ENCODE data around the gene RPUSD1.
"Not testable (repeated sequence)": the region's sequence is repeated elsewhere in the genome, so short reads cannot be mapped to it uniquely, and the experiment has no call there.

The RPUSD1 gene

GRCh38 chr16:782258-782657 lies 5.9 kb downstream of the RPUSD1 start:
- no peak for DNase-seq

DNA sequence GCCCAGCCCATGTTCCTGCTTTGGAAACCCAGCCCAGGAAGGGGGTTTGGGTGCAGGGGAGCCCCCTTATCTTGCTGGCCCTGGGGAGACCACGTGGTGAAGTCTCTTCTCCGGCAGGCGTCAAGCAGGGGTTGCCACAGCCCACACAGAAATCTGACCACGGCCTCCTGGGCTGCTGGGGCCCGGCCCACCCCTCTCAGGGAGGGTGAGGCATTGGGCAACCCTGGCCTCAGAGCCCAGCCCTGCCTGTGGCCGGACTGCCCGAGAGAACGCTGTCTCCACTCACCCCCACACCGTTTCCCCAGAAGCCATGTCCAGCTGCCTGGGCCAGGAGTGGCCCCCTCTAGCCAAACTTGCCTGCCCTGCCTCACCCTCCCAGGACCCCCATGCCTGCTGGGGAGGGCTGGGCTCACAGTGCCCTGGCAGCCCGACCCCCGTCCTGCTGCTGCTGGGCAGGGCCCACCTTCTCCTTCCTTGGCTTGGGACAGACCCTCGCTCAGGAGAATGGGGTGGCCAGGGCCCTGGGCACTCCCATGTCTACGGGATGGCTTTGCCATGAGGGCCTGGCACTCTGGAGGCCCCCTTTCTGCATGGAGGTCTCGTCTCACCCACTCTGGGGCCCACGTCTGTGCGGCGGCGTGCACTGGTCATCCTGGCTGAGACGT lies 6.7 kb downstream of the RPUSD1 start:
- DNase-seq: no peak

DNA sequence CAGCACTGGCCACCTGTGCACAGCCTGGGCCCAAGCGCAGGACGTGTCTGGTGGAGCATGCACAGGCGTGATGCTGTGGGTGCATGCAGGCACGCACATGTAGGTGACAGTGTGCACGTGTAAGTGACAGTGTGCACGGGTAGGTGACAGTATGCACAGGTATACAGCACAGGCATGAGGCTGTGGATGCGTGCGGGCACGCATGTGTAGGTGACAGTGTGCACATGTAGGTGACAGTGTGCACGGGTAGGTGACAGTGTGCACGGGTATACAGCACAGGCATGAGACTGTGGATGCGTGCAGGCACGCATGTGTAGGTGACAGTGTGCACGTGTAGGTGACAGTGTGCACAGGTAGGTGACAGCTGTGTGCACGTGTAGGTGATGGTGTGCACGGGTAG lies 7.9 kb downstream of the RPUSD1 start:
- DNase-seq: no peak

DNA sequence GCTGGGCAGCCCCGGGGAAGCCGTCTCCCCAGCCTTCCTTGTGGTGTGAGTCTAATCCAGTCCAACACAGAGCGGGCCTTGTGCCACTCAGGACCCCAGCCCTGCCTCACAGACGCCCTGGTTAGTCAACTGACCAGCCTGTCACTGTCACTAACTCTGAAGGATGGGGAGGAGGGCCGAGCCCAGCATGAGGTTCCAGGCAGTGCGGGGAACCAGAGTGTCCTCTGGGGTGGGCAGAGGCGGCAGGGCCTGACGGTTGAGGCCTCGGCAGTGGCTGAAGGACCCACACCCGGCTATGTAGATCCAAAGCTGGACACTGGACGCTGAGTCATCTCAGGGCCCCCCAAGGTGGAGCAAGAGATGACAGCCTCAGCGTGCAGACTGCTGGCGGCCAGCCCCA lies 8.6 kb downstream of the RPUSD1 start:
- DNase-seq: no peak

DNA sequence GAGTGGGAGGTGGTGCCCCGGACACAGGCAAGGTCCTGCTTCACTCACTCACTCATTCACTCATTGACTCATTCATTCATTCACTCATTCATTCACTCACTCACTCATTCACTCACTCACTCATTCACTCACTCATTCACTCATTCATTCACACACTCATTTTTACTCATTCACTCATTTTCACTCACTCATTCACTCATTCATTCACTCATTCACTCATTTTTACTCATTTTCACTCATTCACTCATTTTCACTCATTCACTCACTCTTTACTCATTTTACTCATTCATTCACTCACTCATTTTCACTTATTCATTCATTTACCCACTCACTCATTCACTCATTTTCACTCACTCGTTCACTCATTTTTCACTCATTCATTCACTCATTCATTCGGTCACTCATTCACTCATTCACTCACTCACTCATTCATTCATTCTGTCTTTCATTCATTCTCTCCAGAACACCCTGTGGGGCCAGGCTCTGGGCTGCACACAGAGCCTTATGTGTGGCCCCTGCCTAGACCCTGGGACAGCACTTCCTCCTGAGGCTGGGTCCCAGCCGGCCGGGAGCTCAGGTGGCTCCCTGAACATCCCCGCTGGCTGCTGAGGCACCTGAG lies 9.2 kb downstream of the RPUSD1 start:
- DNase-seq: no peak

GRCh38 chr16:778447-778846 lies 9.7 kb downstream of the RPUSD1 start:
- no peak for DNase-seq

GRCh38 chr16:777826-778225 lies 10.4 kb downstream of the RPUSD1 start:
- no peak for DNase-seq

- DNase-seq: no peak
Observed at GRCh38 chr16:776824-777223, 11.4 kb downstream of the RPUSD1 start.

GRCh38 chr16:776298-776697 lies 11.9 kb downstream of the RPUSD1 start:
- DNase-seq: not testable (repeated sequence)

- no peak for DNase-seq
Observed at GRCh38 chr16:775236-775796, 12.9 kb downstream of the RPUSD1 start.

DNA sequence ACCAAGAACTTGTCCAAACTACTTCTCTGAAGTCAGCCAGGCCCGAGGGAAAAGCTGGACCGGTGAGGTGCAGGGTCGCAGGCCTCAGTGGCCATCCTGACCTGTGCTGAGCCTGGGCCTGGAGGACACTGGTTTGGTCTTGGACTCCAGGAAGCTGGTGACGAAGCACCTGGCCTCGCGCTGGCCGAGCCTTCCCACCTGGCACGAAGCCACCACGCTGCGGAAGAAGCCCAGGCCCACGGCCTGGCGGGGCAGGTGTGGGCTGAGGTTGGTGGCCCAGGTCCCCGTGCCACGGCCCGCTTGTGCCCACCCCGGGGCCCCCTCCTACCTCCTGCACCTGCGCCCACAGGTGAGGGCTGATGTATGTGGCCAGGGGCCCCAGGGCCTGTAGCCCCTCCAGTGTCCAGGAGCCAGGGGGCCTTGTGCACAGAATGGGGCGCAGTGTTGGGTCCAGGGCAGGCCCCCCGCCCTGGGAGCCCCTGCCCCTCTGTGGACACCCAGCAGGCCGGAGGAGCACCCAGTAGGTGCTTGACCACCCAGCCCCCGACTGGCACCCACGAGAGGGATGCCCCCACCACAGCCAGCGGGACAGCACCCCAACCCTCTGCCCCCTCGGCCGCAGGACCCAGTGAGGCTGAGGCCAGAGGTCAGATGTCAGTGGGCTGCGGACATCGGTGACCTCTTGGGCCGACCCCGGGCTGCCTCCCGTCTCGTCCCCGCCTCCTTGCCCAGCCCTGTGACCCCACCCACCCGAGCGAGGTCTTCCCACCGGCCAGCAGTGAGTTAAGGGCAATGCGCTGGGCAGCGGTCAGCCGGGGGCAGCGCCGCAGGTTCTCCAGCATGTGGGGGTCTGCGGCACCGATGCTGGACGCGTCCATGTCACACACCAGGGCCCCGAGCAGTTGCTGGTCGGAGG lies 13.8 kb downstream of the RPUSD1 start:
- DNase-seq: no peak

DNA sequence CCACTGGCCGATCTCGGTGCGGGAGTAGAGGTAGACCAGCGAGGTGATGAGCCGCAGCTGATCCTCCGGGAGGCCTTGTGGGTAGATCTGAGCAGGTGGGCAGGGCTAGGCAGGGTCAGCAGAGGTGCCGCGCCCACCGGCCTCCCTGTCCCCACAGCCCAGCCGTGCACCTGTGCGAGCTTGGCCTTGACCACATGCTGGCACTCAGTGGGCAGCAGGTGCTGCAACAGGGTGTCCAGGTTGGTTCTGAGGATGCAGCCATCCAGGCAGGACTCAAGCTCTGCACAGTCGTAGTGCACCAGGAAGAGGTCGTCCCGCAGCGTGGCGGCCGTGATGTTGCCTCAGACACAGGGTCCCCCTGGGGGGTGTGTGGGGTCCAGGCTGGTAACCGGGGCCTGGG lies 15.2 kb downstream of the RPUSD1 start:
- DNase-seq: no peak

- no peak for DNase-seq
Observed at GRCh38 chr16:770411-770810, 17.8 kb downstream of the RPUSD1 start.

GRCh38 chr16:769934-770333 lies 18.2 kb downstream of the RPUSD1 start:
- no peak for DNase-seq

DNA sequence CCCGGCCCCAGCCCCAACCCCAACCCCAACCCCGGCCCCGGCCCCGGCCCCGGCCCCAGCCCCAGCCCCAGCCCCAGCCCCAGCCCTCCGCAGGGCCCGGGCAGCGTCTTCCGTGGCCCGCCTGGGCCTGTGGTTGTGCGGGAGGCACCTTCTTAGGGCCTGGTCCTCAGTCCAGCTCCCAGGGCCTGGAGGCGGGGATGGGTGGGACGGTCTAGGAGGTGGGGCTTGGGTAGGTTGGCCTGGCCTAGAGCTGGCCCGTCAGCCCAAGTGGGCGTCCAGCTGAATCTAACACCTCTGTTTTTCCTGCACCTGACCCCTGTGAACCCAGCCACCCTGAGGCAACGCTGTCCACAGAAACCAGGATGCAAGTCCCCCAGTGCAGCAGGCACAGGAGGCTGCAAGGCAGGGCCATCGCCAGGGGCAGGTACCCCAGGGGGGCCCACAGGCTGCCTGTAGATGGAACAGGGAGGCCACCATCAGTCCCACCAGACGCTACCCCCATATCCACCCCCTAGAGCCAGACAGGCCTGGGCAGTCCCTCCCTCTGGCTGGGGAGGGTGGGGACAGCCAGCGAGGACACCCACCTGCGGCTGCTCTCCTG lies 18.9 kb downstream of the RPUSD1 start:
- no peak for DNase-seq

DNA sequence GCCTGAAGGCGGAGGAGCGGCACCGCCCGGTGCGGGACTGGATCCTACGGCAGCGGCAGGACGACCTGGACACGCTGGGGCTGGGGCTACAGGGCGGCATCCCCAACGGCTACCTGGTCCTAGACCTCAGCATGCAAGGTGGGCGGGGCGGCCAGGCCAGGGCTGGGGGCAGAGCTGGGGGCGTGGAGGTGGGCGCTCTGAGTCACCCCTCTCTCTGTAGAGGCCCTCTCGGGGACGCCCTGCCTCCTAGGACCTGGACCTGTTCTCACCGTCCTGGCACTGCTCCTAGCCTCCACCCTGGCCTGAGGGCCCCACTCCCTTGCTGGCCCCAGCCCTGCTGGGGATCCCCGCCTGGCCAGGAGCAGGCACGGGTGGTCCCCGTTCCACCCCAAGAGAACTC lies 19.8 kb downstream of the RPUSD1 start:
- no peak for DNase-seq

- DNase-seq: no peak
Observed at GRCh38 chr16:767743-768235, 20.4 kb downstream of the RPUSD1 start.

- DNase-seq: no peak
Observed at GRCh38 chr16:766820-767640, 21.2 kb downstream of the RPUSD1 start.

DNA sequence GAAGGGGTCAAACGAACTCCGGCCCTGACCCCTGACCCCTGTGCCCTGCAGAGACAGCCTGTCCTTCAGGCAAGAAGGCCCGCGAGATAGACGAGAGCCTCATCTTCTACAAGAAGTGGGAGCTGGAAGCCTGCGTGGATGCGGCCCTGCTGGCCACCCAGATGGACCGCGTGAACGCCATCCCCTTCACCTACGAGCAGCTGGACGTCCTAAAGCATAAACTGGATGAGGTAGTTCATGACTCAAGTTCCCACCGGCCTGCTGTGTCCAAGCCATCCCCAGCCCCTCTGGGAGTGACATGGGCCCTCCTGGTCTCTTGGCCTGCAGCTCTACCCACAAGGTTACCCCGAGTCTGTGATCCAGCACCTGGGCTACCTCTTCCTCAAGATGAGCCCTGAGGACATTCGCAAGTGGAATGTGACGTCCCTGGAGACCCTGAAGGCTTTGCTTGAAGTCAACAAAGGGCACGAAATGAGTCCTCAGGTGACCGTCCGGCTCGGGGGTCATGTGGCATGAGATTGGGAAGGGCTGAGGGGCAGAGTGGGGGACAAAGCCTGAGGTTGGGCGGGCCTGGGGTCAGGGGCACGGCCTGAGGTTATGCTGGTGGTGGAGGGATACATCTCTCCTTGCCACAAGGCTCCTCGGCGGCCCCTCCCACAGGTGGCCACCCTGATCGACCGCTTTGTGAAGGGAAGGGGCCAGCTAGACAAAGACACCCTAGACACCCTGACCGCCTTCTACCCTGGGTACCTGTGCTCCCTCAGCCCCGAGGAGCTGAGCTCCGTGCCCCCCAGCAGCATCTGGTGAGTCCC lies 22.0 kb downstream of the RPUSD1 start:
- DNase-seq: no peak

GRCh38 chr16:765488-765865 lies 22.7 kb downstream of the RPUSD1 start:
- DNase-seq: no peak

- no peak for DNase-seq
Observed at GRCh38 chr16:764848-765487, 23.2 kb downstream of the RPUSD1 start.

Data from MV-4-11 (cell line).